Parathyroid adenoma (tissue), 2 donors: ENCODE data around the gene GLI3.

Experiments used
- H2AFZ ChIP-seq: fragments of 300-600 bp; sonication (generic); one replicate; pipeline ENCODE4 v1.7.0; 2017; ENCODE audit warnings: antibody characterized with exemption, mild to moderate bottlenecking
- H3K27ac ChIP-seq: fragments of 300-600 bp; sonication (generic); one replicate; pipeline ENCODE4 v1.7.0; 2017
- H3K27me3 ChIP-seq: fragments of 300-600 bp; sonication (generic); one replicate; pipeline ENCODE4 v1.7.0; 2017; ENCODE audit warnings: low read length; ENCODE audit not compliant: control insufficient read depth, insufficient read depth
- H3K36me3 ChIP-seq: fragments of 300-600 bp; sonication (generic); one replicate; pipeline ENCODE4 v1.7.0; 2017; ENCODE audit warnings: low read length; ENCODE audit not compliant: control insufficient read depth, insufficient read depth
- H3K4me1 ChIP-seq: fragments of 300-600 bp; sonication (generic); one replicate; pipeline ENCODE4 v1.7.0; 2017; ENCODE audit warnings: control low read depth
- H3K4me2 ChIP-seq: fragments of 300-600 bp; sonication (generic); one replicate; pipeline ENCODE4 v1.7.0; 2017; ENCODE audit warnings: low read length
- H3K4me3 ChIP-seq: fragments of 300-600 bp; sonication (generic); one replicate; pipeline ENCODE4 v1.7.0; 2017; ENCODE audit warnings: low read depth, low read length
- H3K79me2 ChIP-seq: fragments of 300-600 bp; sonication (generic); one replicate; pipeline ENCODE4 v1.7.0; 2017; ENCODE audit warnings: control low read depth
- H3K9ac ChIP-seq: fragments of 300-600 bp; sonication (generic); one replicate; pipeline ENCODE4 v1.7.0; 2017; ENCODE audit warnings: mild to moderate bottlenecking
- H3K9me3 ChIP-seq: fragments of 300-600 bp; sonication (generic); one replicate; pipeline ENCODE4 v1.7.0; 2017; ENCODE audit warnings: low read length; ENCODE audit not compliant: control insufficient read depth
- CTCF ChIP-seq: fragments of 300-600 bp; sonication (generic); IDR thresholded peaks from one replicate; pipeline ENCODE4 v1.7.0; 2017; ENCODE audit warnings: antibody characterized with exemption, mild to moderate bottlenecking
- donor health status: primary hyperparathyroidism.

The GLI3 gene

GRCh38 chr7:41930538-41931262 is 306.3 kb downstream of the GLI3 start:
- no peak for TF ChIP-seq CTCF
- Histone ChIP-seq H3K9ac (no peak overlapping the region), H3K9me3 (no peaks in the 10 kb centered on the region), H3K79me2 (no peaks in the 10 kb centered on the region), H3K4me2 (no peak overlapping the region), H3K4me1 (no peaks in the 10 kb centered on the region), H3K27me3 (no peaks in the 10 kb centered on the region), H3K36me3 (no peaks in the 10 kb centered on the region), H3K4me3 (no peak overlapping the region), H3K27ac (no peak overlapping the region), H2AFZ (no peak overlapping the region)

- TF ChIP-seq CTCF, result no peak
- no peak overlapping the region for H2AFZ ChIP-seq
- H3K4me2 ChIP-seq, result no peak overlapping the region
- no peaks in the 10 kb centered on the region for H3K36me3 ChIP-seq
- H3K9me3 ChIP-seq, result no peaks in the 10 kb centered on the region
- H3K9ac ChIP-seq, result no peak overlapping the region
- H3K27ac ChIP-seq, result no peak overlapping the region
- no peaks in the 10 kb centered on the region for H3K27me3 ChIP-seq
- no peaks in the 10 kb centered on the region for H3K4me1 ChIP-seq
- no peak overlapping the region for H3K4me3 ChIP-seq
- no peaks in the 10 kb centered on the region for H3K79me2 ChIP-seq
These were observed 308.2 kb downstream of the GLI3 start for GRCh38 chr7:41928781-41929180.

GRCh38 chr7:41928166-41928565 is 308.8 kb downstream of the GLI3 start:
- Histone ChIP-seq H3K9ac (no peak overlapping the region), H3K36me3 (no peaks in the 10 kb centered on the region), H3K27me3 (no peaks in the 10 kb centered on the region), H3K4me3 (no peak overlapping the region), H3K9me3 (no peaks in the 10 kb centered on the region), H3K4me2 (no peak overlapping the region), H3K27ac (no peak overlapping the region), H3K79me2 (no peaks in the 10 kb centered on the region), H3K4me1 (no peaks in the 10 kb centered on the region), H2AFZ (no peak overlapping the region)
- TF ChIP-seq CTCF, result no peak

- H3K79me2 ChIP-seq, result no peaks in the 10 kb centered on the region
- H3K4me2 ChIP-seq, result no peak overlapping the region
- no peak overlapping the region for H3K9ac ChIP-seq
- no peak overlapping the region for H3K27ac ChIP-seq
- no peak for TF ChIP-seq CTCF
- no peaks in the 10 kb centered on the region for H3K27me3 ChIP-seq
- no peaks in the 10 kb centered on the region for H3K9me3 ChIP-seq
- H3K4me3 ChIP-seq, result no peak overlapping the region
- no peaks in the 10 kb centered on the region for H3K36me3 ChIP-seq
- no peaks in the 10 kb centered on the region for H3K4me1 ChIP-seq
- H2AFZ ChIP-seq, result no peak overlapping the region
These were observed 309.6 kb downstream of the GLI3 start for GRCh38 chr7:41927380-41927779.

- H3K4me3 ChIP-seq, result no peak overlapping the region
- TF ChIP-seq CTCF, result no peak
- H3K79me2 ChIP-seq, result no peaks in the 10 kb centered on the region
- no peak overlapping the region for H3K4me2 ChIP-seq
- H2AFZ ChIP-seq, result no peak overlapping the region
- H3K9ac ChIP-seq, result no peak overlapping the region
- H3K27me3 ChIP-seq, result no peaks in the 10 kb centered on the region
- no peaks in the 10 kb centered on the region for H3K9me3 ChIP-seq
- no peak overlapping the region for H3K27ac ChIP-seq
- H3K4me1 ChIP-seq, result no peaks in the 10 kb centered on the region
- no peaks in the 10 kb centered on the region for H3K36me3 ChIP-seq
These were observed 311.1 kb downstream of the GLI3 start for GRCh38 chr7:41925946-41926345.
